GM10266 (cell line): ENCODE measurements around the gene PRMT2.
A peak's percentile ranks its signal among the peaks of the same experiment; 100 is the strongest.

Experiments used
- DNase-seq: peaks from one replicate; pipeline ENCODE4 v3.0.0; 2012; ENCODE audit errors: extremely low spot score
- CTCF ChIP-seq: IDR thresholded peaks from 2 replicates; pipeline ENCODE4 v1.5.1; 2012; ENCODE audit warnings: mild to moderate bottlenecking, low read depth; ENCODE audit not compliant: control insufficient read depth, insufficient read depth; ENCODE audit errors: missing control alignments

Gene PRMT2

DNA sequence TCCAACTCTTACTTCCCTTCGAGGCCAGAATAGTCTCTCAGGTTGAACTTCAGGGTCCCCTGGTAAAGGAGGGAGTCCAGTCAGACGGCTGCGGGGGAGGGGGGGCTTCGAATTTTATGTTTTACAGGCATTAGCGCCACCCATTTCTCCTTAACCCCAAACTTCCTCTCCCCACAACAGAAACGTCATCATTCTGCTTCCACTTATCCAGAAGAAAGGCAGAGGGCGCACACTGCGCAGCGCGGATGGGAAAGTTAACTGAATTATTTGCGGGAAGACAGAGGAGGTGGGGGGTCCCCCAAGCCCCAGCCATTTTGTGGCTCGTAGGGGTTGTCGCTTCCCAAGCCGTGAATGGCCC is 529 bp upstream of the PRMT2 start:
- peak; percentile 57 for DNase-seq
- peak; percentile 21 for TF ChIP-seq CTCF

- DNase-seq = no peak
Measured at GRCh38 chr21:46636181-46636512, 673 bp downstream of the PRMT2 start.

DNA sequence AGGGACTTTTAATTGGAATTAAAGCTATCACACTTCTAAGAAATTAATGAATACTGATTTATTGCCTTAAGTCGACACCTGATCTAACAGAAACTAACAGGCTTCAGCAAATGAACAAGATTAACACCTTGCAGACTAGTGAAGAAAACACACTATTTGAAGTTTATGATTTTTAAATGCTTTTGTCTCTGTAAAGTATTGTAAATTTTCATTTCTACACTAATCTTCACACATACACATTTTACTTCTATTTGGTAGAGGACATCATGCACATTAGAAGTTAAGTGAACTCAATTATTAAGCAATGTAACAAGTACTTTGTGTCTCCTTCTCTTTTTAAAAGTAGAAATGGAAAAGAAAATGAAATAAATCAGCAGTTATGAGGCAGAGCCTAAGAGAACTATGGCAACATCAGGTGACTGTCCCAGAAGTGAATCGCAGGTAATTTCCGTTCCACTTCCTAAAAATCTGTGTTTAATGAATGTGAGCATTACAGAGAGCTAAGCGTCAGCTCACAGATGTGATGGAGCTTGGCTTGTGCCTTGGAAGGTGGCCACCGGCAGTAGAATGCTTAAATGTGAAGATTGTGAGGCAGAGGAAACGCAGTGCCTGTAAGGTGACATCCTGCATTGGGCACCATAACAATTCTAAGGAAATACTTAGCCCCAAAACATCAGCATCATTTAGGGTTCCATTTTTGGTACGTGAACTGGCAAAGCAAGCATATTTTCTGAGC is 1.2 kb downstream of the PRMT2 start:
- TF ChIP-seq CTCF = no peak
- no peak for DNase-seq

More at GRCh38 chr21:46636181-46636512, 673 bp downstream of the PRMT2 start:
- TF ChIP-seq CTCF = no peak

- no peak for TF ChIP-seq CTCF
- no peak for DNase-seq
Measured at GRCh38 chr21:46637952-46638746, 2.7 kb downstream of the PRMT2 start.

GRCh38 chr21:46639489-46640386 is 4.3 kb downstream of the PRMT2 start:
- DNase-seq = no peak
- TF ChIP-seq CTCF = no peak

DNA sequence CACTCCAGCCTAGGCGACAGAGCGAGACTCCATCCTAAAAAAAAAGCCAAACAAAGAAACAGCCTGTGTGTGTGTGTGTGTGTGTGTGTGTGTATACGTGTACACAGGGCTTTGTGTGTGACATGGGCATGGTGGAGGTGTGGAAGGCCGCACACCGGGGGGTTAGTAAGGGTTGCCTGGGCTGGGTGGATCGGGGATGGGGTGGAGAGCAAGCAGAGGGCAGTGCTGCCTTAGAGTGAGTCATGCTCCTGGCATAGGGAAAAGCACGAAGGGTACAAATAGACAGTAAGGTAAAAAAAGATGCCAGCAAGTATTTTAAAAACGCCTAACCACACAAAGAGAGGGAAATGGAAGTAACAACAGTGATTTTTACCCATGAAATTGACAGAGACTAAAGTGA is 6.2 kb downstream of the PRMT2 start:
- no peak for TF ChIP-seq CTCF
- DNase-seq = no peak
